GM18519 (cell line): ENCODE data around the gene ZMYM1.
"Not testable (repeated sequence)": the region's sequence is repeated elsewhere in the genome, so short reads cannot be mapped to it uniquely, and the experiment has no call there.

Experiments
- ATAC-seq: cut with Tn5 transposase; IDR thresholded peaks from one replicate; pipeline ENCODE4 v1.9.1; 2021; ENCODE audit warnings: mild to moderate bottlenecking, moderate library complexity; ENCODE audit not compliant: unreplicated experiment, low FRiP score

The ZMYM1 gene

DNA sequence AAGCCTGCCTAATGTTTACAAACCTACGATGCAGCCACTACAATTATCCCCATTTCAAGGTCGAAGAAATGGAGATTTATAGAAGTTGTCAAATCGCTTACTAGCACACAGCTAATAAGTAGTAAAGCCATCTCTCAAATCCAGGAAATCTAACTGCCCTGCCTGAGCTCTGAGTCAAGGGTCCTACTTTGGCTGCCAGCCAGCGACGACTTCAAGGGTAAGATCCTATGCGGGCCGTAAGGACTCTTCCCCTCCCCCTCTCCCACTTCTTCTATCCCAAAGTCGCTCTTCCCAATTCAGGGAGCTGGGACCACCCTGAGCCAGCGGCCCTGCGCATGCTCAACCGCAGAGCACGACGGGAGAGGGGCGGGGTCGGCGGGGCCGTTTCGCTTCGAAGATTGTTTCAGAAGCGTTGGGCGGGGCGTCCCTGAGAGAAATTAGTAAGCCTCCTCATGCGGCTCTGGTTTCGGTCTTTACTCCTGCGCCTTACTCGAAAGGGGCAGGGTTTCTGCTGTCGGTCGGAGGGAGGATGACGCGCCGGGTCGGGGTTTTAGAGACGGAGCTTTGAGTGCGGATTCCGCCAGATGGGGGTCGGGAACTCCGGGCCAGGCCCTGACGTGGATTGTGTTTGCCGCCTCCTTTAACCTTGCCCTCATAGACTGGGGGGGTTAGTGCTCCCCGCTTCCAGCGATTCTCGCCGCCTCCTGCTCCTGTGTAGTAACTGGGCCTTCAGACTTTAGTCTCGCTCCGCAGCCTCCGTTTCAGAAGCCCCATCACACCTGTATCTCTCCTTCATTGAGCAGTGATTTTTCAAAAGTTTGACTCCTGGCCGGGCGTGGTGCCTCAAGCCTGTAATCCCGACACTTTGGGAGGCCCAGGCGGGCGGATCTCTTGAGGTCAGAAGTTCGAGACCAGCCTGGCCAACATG lies at the start of gene ZMYM1:
Gene ZMYM1, plus strand, starts transcription at position 383 of the 928 bp plus-strand sequence. CDS start 14,603 bp downstream, outside the sequence.
- peak; percentile 61 for ATAC-seq

DNA sequence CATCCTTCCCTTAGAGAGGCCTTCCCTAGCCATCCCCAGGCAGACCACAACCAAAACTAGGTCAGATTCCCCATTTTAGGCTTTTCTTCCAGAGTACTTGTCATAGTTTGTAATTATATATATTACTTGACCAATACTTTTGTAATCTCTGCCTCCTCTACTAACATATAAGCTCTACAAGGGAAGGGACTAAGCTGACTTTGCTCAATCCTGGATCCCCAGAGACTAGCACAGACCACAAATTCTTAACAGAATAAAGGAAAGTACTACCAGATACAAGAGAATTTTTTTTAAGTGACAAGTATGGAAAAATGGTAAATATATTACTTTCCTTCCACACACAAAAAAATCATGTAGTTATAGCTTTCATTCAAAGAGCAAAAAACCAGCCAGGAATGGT lies 49.4 kb upstream of the ZMYM1 start:
- no peak for ATAC-seq

- no peak for ATAC-seq
Measured at GRCh38 chr1:35030338-35030737, 48.8 kb upstream of the ZMYM1 start.

- ATAC-seq: no peak
Measured at GRCh38 chr1:35030756-35031446, 48.3 kb upstream of the ZMYM1 start.

GRCh38 chr1:35032384-35032739 lies 46.8 kb upstream of the ZMYM1 start:
- ATAC-seq: no peak

DNA sequence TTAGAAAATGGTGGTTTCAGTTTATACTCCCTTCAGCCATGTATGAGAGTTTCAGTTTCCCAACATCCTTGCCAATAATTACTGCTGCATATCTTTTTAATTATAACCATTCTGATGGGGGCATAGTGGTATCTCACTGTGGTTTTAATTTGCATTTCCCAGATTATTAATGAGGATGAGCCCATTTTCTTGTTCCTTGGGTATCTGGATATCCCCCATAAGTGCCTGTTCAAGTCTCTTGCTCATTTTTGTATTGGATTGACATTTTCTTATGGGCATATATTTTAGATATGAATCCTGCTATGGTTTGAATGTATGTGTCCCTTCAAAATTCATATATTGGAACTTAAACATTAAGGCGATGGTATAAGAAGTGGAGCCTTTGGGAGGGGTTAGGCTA lies 45.8 kb upstream of the ZMYM1 start:
- ATAC-seq: no peak

DNA sequence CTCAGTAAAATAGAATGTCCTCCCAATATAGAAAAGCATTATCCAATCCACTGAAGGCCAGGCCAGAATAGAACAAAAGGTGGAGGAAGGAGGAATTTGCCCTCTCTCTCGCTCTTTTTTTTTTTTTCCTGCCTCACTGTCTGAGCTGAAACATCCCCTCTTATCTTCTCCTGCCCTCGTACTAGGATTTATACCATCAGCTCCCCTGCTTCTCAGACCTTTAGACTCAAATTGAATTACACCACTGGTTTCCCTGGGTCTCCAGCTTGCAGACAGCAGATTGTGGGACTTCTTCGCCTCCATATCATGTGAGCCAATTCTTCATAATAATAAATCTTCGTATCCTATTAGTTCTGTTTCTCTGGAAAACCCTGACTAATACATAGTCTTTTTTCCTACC lies 42.6 kb upstream of the ZMYM1 start:
- no peak for ATAC-seq

DNA sequence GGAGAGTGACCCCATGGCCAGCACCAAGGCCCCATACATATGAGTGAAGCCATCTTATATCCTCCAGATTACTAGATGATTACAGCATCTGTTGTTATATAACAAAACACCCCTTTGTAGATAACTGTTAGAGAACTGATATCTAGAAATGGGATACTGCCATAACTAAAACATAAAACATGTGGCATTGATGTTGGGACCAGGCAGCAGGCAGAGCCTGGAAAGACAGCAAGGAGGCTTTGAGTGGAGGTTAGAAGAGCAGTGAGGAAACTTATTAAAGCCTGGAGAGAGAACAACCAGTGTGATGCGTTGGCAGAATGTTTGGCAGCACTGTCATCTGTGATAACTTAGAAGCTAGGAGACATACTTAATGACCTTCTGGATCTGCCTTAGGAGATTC lies 42.0 kb upstream of the ZMYM1 start:
- no peak for ATAC-seq

DNA sequence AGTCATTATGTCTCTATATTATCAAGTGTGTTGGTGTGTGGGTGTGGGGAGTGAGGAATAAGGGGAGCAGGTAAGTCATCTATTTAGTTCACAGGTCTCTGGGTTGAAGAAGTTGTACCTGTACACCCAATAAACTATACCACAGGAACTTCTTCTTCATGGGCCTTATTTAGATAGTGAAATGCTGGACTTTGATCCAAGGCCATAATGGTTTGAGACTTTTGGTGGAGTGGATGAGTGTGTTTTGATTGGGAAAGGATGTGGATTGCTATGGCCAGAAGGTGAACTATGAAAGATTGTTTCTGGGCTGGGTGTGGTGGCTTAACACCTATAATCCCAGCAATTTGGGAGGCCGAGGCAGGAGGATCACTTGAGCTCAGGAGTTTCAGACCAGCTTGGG lies 40.5 kb upstream of the ZMYM1 start:
- ATAC-seq: no peak

GRCh38 chr1:35043498-35043897 lies 35.7 kb upstream of the ZMYM1 start:
- no peak for ATAC-seq

DNA sequence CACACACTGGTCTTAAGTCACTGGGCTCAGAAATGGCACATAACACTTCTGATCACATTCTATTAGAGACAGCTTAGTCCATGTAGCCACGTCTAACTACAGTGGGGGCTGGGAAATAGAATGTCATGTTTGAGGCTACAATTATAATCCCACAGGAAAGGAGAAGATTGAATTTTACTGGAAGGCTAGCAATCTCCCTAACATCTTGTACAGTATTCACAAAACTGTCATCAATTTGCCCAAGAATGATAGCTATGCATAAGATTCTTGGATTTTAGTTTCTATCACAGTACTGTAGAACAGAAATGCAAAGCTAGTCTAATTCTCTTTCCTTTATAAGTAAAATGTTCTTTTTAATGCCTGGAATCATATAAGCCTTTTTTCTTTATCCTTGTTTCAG lies 34.8 kb upstream of the ZMYM1 start:
- no peak for ATAC-seq

- ATAC-seq: no peak
Measured at GRCh38 chr1:35046730-35047129, 32.5 kb upstream of the ZMYM1 start.

DNA sequence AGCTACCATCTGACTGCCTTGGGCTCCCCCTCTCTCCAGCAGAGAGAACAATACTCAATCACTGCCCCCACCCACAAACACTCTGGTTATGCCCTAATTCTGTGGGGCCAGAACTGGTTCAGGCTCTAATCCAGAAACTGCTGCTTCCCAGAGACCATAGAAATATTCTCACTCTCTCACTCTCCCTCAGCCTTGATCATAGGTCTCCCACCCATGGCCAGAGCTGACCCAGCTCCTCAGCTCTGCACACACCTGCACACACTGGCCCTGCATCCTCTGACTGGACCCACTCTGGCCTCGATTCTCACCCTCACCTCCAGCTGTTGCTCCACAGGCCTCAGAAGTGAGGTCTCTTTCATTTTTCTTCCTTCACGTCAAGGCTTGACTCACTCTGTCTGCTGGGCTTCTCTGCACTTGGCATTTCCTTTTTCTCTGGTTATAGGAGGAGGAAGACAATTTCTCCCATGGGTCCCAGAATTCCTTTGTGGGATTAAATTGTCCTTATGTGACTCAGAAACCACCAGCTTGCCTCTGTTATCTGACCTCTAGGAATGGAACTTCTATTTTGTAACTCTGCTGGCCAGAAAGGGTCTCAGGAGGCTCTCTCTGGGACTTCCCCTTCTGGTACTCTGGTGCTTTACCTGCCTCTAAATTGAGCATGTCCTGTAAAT lies 31.9 kb upstream of the ZMYM1 start:
- no peak for ATAC-seq

DNA sequence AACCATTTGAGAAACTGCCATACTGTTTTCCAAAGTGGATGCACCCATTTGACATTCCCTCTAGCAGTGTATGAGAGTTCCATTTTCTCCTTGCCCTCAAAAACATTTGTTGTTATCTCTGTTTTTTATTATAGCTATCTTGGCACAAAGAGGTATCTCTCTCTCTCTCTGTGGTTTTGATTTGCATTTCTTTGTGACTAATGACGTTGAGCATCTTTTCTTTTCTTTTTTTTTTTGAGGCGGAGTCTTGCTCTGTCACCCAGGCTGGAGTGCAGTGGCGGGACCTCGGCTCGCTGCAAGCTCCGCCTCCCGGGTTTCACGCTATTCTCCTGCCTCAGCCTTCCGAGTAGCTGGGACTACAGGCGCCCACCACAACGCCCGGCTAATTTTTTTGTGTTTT lies 30.1 kb upstream of the ZMYM1 start:
- no peak for ATAC-seq

- ATAC-seq: no peak
Measured at GRCh38 chr1:35053433-35053832, 25.8 kb upstream of the ZMYM1 start.

DNA sequence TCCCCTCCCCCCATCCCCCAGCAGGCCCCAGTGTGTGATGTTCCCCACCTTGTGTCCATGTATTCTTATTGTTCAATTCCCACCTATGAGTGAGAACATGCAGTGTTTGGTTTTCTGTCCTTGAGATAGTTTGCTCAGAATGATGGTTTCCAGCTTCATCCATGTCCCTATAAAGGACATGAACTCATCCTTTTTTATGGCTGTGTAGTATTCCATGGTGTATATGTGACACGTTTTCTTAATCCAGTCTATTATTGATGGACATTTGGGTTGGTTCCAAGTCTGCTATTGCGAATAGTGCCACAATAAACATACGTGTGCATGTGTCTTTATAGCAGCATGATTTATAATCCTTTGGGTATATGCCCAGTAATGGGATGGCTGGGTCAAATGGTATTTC lies 24.9 kb upstream of the ZMYM1 start:
- not testable (repeated sequence) for ATAC-seq

DNA sequence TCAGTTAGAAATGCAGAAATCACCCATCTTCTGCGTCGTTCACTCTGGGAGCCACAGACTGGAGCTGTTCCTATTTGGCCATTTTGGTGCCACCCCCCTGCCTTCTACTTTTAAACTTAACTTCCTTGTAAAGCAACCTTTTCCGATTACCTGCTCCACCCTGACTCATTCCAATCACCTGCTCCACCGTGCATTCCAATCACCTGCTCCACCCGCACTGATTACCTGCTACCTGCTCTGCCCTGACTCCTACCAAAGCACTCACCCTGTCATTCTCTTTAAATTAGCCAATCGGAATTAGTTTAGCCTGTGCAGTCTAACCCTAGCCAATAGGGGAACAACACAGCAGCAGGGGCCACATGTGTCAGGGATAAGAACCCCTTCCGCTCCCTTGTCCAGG lies 20.9 kb upstream of the ZMYM1 start:
- not testable (repeated sequence) for ATAC-seq

GRCh38 chr1:35058988-35059387 lies 20.2 kb upstream of the ZMYM1 start:
- no peak for ATAC-seq

- no peak for ATAC-seq
Measured at GRCh38 chr1:35062518-35063196, 16.5 kb upstream of the ZMYM1 start.

DNA sequence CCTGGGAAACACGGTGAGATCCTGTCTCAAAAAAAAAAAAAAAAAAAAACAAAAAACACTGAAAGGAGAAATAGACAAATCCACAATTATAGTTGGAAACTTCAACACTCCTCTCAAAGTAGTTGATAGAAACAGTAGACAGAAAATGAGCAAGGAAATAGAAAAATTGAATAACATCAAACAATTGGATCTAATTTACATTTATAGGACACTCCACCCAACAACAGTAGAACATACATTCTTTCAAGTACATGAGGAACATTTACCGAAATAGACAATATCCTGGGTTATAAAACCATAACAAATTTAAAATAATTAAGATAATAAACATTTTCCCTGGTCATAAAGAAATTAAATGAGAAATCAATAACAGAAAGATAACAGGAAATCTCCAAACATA lies 14.9 kb upstream of the ZMYM1 start:
- no peak for ATAC-seq

- no peak for ATAC-seq
Measured at GRCh38 chr1:35069746-35070145, 9.4 kb upstream of the ZMYM1 start.
